AG04450 (cell line): Measurements from ENCODE around the gene RFX2. TPM values are rescaled to one million over a fixed set of nuclear protein-coding genes. Genes with fewer than 3 reads are reported as not detected.

Experiments
- CTCF ChIA-PET: fragments of 300-600, 350-600 bp; formaldehyde crosslinking; extraction: SDS; loops from one replicate; lab custom pipeline; 2022; ENCODE audit warnings: antibody characterized with exemption, inconsistent platforms; lab: Charles Lee
- POLR2A ChIA-PET: fragments of 350-600 bp; formaldehyde crosslinking; extraction: SDS; loops from one replicate; lab custom pipeline; 2021; ENCODE audit warnings: antibody characterized with exemption, inconsistent platforms; lab: Yijun Ruan, JAX
- DNase-seq: peaks from one replicate; pipeline ENCODE4 v3.0.0-alpha.2; 2011; ENCODE audit warnings: low read depth, low spot score
- H3K27ac ChIP-seq: one replicate; pipeline ENCODE4 v1.5.1; 2012; ENCODE audit warnings: low read depth, low read length, control low read depth
- H3K27me3 ChIP-seq: one replicate; pipeline ENCODE4 v1.6.0; 2012; ENCODE audit warnings: low read length; ENCODE audit not compliant: control insufficient read depth, insufficient read depth
- H3K4me3 ChIP-seq: 2 replicates; pipeline ENCODE4 v1.5.1; 2011; ENCODE audit warnings: mild to moderate bottlenecking, low read depth, low read length, control low read depth
- H3K9me3 ChIP-seq: 2 replicates; pipeline ENCODE4 v1.5.1; 2012; ENCODE audit warnings: low read length; ENCODE audit not compliant: control insufficient read depth, insufficient read depth
- CTCF ChIP-seq: IDR thresholded peaks from 2 replicates; pipeline ENCODE4 v1.5.1; 2011; ENCODE audit warnings: low read depth, low read length, control low read depth, inconsistent platforms
- polyA plus RNA-seq: library from polyadenylated mRNA; depleted of rRNA; stranded (reverse); fragments of >200 nt; gene quantifications from 2 replicates; pipeline ENCODE4 v1.2.3, GENCODE V29; 2011

The RFX2 gene
- polyA plus RNA-seq, 1 experiment: 2.9 TPM

- H3K4me3 ChIP-seq: no peak overlapping the region
- TF ChIP-seq CTCF: no peak
- no peak for DNase-seq
- ChIA-PET CTCF (no interaction called here), POLR2A (no interaction called here)
- no peaks in the 10 kb centered on the region for H3K27me3 ChIP-seq
- H3K27ac ChIP-seq: no peak overlapping the region
- H3K9me3 ChIP-seq: no peaks in the 10 kb centered on the region
Observed at GRCh38 chr19:6095760-6096159, 14.5 kb downstream of the RFX2 start.

- no peaks in the 10 kb centered on the region for H3K27me3 ChIP-seq
- H3K9me3 ChIP-seq: no peaks in the 10 kb centered on the region; the same call in 1 of the 2 replicates
- no peak for DNase-seq
- peak overlapping the region; percentile 94 for H3K27ac ChIP-seq
- CTCF ChIA-PET: interaction anchor here (0.9 to 2.0 kb wide), 5 partner anchors 16 to 288 kb away, joined by 3 to 7 read pairs (median 4); partner anchors contain the start of gene NRTN
- peak overlapping the region; percentile 59 for H3K4me3 ChIP-seq
- 0 out of 2 replicates have a peak, but pooled peaks have one; percentile 1 for TF ChIP-seq CTCF
- POLR2A ChIA-PET: interaction anchor here (0.7 to 1.8 kb wide), 8 partner anchors 12 to 189 kb away, joined by 3 to 14 read pairs (median 4); no protein-coding TSS in a partner anchor
Observed at GRCh38 chr19:6092329-6093286, 17.7 kb downstream of the RFX2 start.

GRCh38 chr19:6091771-6092291, 18.5 kb downstream of the RFX2 start:
- H3K27ac ChIP-seq: peak overlapping the region; percentile 94
- POLR2A ChIA-PET: interaction anchor here (0.9 to 1.8 kb wide), 7 partner anchors 12 to 188 kb away, joined by 3 to 14 read pairs (median 4); no protein-coding TSS in a partner anchor
- H3K4me3 ChIP-seq: peak overlapping the region; percentile 59
- no peaks in the 10 kb centered on the region; the same call in 1 of the 2 replicates for H3K9me3 ChIP-seq
- DNase-seq: no peak
- no peak for TF ChIP-seq CTCF
- no peaks in the 10 kb centered on the region for H3K27me3 ChIP-seq
- CTCF ChIA-PET: interaction anchor here (0.9 to 2.0 kb wide), 4 partner anchors 17 to 45 kb away, joined by 3 to 7 read pairs (median 4); no protein-coding TSS in a partner anchor

GRCh38 chr19:6090634-6091033, 19.7 kb downstream of the RFX2 start:
- TF ChIP-seq CTCF: no peak

More at GRCh38 chr19:6090634-6091033, 19.7 kb downstream of the RFX2 start:
- DNase-seq: no peak
- Histone ChIP-seq H3K4me3 (no peak overlapping the region), H3K9me3 (no peaks in the 10 kb centered on the region; the same call in 1 of the 2 replicates), H3K27ac (no peak overlapping the region), H3K27me3 (no peaks in the 10 kb centered on the region)
- ChIA-PET CTCF (interaction anchor here (2.0 kb wide), 1 partner anchor 42 kb away, joined by 8 read pairs; no protein-coding TSS in a partner anchor), POLR2A (no interaction called here)
